GM18861 (cell line): ENCODE measurements around the gene LMTK2.

Experiments used
- ATAC-seq: cut with Tn5 transposase; IDR thresholded peaks from one replicate; pipeline ENCODE4 v1.9.1; 2021; ENCODE audit not compliant: unreplicated experiment

LMTK2 gene

GRCh38 chr7:98252425-98253054 lies 145.9 kb downstream of the LMTK2 start:
- ATAC-seq, result no peak

- ATAC-seq, result no peak
Measured at GRCh38 chr7:98254516-98254915, 147.9 kb downstream of the LMTK2 start.

- ATAC-seq, result no peak
Measured at GRCh38 chr7:98254951-98255610, 148.4 kb downstream of the LMTK2 start.

GRCh38 chr7:98256431-98256830 lies 149.8 kb downstream of the LMTK2 start:
- no peak for ATAC-seq

GRCh38 chr7:98257701-98258100 lies 151.0 kb downstream of the LMTK2 start:
- ATAC-seq, result no peak
